Measurements from ENCODE around the gene GLCE.

GRCh38 chr15:69163141-69163669 lies 2.8 kb downstream of the GLCE start:
- TF ChIP-seq CTCF (conservative IDR thresholded peaks at IDR 0.05 in 1 of 2, IDR thresholded peaks at IDR 0.05 in 1 of 2; ENCODE audit: low read depth in 1 of 2, low read length in 2 of 2) (no peak), EZH2 (IDR thresholded peaks at IDR 0.05; ENCODE audit: low read length, missing control alignments) (no peak)

All from fibroblast of lung (primary cell).